A673 (cell line): Measurements from ENCODE around the gene C2orf66.

Experiments
- EZH2 ChIP-seq: fragments of 200-600 bp; sonication (generic); IDR thresholded peaks from 2 replicates; pipeline ENCODE4 v1.6.1; 2017; ENCODE audit warnings: borderline replicate concordance, low read depth, mild to moderate bottlenecking, mixed read lengths, antibody characterized with exemption, low read length; ENCODE audit not compliant: poor library complexity, severe bottlenecking
- TF ChIP-seq, protein P1 (sequence below): fragments of 300-800, 200-600 bp; sonication (generic); conservative IDR thresholded peaks from 2 replicates; pipeline ENCODE4 v1.5.1; 2017; ENCODE audit warnings: low read depth, mild to moderate bottlenecking, antibody characterized with exemption, low read length, moderate library complexity, mixed read lengths

DNA sequence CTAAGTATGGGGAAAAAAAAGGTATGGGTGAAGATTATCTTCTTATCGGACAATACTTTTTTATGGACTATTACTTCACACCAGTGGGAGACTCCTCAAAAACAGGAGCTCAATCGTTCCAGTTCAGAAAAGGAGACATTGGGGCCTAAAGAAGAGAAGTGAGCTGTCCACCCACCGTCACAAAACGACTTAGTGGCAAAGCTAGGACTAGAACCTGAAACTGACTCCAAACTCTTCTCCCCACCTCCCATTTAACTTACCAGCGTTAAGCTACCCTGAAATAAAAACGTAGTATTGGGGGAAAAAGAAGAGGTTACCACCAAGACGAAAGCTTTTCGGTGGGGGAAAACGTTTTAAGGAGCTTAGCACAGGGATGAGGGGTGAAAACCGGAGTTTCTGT, 10.2 kb downstream of the C2orf66 start:
- TF ChIP-seq, protein P1, sequence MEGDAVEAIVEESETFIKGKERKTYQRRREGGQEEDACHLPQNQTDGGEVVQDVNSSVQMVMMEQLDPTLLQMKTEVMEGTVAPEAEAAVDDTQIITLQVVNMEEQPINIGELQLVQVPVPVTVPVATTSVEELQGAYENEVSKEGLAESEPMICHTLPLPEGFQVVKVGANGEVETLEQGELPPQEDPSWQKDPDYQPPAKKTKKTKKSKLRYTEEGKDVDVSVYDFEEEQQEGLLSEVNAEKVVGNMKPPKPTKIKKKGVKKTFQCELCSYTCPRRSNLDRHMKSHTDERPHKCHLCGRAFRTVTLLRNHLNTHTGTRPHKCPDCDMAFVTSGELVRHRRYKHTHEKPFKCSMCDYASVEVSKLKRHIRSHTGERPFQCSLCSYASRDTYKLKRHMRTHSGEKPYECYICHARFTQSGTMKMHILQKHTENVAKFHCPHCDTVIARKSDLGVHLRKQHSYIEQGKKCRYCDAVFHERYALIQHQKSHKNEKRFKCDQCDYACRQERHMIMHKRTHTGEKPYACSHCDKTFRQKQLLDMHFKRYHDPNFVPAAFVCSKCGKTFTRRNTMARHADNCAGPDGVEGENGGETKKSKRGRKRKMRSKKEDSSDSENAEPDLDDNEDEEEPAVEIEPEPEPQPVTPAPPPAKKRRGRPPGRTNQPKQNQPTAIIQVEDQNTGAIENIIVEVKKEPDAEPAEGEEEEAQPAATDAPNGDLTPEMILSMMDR: no peak
- no peak for TF ChIP-seq EZH2
